ENCODE measurements around the gene ZBTB32.

DNA sequence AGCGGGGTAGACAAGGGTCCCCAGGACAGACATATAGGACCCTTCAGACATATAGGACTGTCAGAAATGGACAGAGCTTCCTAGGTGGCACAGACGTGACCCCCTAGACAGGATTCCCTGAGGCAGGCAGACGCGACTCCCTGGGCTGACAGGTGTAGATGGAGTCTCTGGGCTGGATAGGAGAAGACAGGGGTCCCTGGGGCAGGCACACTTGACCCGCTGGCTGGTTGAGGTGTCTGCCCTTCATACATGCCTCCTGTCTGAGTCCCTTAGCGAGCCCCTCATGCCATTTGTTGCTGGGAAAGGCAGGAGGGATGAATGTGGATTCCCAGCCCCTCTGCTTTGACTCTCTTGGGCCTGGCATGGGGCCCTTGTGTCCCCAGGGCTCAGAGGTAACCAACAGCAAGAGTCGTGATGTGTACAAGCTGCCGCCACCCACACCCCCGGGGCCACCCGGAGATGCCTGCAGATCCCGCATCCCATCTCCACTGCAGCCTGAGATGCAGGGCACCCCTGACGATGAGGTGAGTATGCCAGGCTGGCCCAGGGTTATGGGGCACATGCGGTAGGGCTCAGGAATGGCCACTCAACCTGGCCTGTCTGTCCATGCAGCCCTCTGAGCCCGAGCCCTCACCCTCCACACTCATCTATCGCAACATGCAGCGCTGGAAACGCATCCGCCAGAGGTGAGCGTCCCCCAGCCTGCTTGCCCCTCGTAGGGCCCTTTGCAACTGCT lies 49.4 kb downstream of the ZBTB32 start:
- TF ChIP-seq, protein P1, sequence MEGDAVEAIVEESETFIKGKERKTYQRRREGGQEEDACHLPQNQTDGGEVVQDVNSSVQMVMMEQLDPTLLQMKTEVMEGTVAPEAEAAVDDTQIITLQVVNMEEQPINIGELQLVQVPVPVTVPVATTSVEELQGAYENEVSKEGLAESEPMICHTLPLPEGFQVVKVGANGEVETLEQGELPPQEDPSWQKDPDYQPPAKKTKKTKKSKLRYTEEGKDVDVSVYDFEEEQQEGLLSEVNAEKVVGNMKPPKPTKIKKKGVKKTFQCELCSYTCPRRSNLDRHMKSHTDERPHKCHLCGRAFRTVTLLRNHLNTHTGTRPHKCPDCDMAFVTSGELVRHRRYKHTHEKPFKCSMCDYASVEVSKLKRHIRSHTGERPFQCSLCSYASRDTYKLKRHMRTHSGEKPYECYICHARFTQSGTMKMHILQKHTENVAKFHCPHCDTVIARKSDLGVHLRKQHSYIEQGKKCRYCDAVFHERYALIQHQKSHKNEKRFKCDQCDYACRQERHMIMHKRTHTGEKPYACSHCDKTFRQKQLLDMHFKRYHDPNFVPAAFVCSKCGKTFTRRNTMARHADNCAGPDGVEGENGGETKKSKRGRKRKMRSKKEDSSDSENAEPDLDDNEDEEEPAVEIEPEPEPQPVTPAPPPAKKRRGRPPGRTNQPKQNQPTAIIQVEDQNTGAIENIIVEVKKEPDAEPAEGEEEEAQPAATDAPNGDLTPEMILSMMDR (conservative IDR thresholded peaks at IDR 0.05), result no peak
- TF ChIP-seq EZH2 (IDR thresholded peaks at IDR 0.05; ENCODE audit: low read depth), result no peak
